ENCODE measurements around the gene CYB5R4. TPM values are rescaled to one million over a fixed set of nuclear protein-coding genes. Genes with fewer than 3 reads are reported as not detected.

Gene CYB5R4
- polyA plus RNA-seq, 1 of the 3 experiments (the other 2 are of a cell fraction) = 3.3 TPM

DNA sequence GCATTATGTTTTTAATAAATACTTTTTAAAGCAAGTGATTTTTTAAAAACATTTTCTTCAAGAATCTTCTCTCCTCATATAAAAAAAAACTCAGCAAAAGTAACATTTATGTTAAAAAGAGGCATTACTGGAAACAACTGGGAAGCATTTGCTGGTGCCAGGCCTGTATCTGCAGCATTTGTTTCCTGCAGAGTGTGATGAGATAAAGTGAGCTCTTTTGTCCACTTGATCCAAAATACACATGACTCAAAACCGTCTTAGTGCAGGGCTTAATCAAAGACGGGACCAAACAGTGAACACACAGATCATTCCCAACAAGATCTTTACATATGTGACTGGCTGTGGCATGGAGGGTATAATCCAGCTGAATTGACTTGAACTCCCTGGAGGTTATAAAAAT, 34.7 kb upstream of the CYB5R4 start:
- WGBS (ENCODE audit: low lambda C conversion rate) = 0% methylated on average over 2 of the region's 2 CpGs
- Histone ChIP-seq H2AFZ (ENCODE audit: low read depth) (no peak overlapping the region; the same call in 1 of the 2 replicates), H3K36me3 (replicated peaks in 1 of 2; ENCODE audit: control insufficient read depth in 1 of 2, insufficient read depth in 2 of 2, low read length in 1 of 2) (no peaks in the 10 kb centered on the region), H3K9me3 (no peaks in the 10 kb centered on the region), H3K79me2 (ENCODE audit: insufficient read depth) (no peaks in the 10 kb centered on the region), H3K4me3 (ENCODE audit: low read depth in 2 of 2, low read length in 1 of 2) (no peak overlapping the region), H3K27ac (ENCODE audit: low read depth in 2 of 2, low read length in 1 of 2) (no peak overlapping the region), H3K27me3 (ENCODE audit: insufficient read depth) (no peaks in the 10 kb centered on the region), H4K20me1 (ENCODE audit: insufficient read depth) (no peaks in the 10 kb centered on the region), H3K9ac (no peak overlapping the region), H3K4me2 (no peak overlapping the region), H3K4me1 (ENCODE audit: control insufficient read depth in 1 of 2, insufficient read depth in 2 of 2, low read depth in 1 of 2, low read length in 1 of 2) (no peaks in the 10 kb centered on the region; a peak in 2 of 4 replicates), H3K9me2 (no peaks in the 10 kb centered on the region), H3F3A (replicated peaks; ENCODE audit: insufficient read depth) (no peaks in the 10 kb centered on the region)
- CTCF ChIA-PET = interaction anchor here (1.0 kb wide), 1 partner anchor 219 kb away, joined by 3 read pairs; no protein-coding TSS in a partner anchor
- DNase-seq = no peak
- no peak for TF ChIP-seq RFX5 (IDR thresholded peaks at IDR 0.05; ENCODE audit: low read length)
- no peak for TF ChIP-seq TCF12 (IDR thresholded peaks at IDR 0.05)
- TF ChIP-seq POLR2AphosphoS5 (IDR thresholded peaks at IDR 0.05; ENCODE audit: low read depth, low read length) = no peak
- POLR2A ChIA-PET = no interaction called here

GRCh38 chr6:83827050-83827449, 32.4 kb upstream of the CYB5R4 start:
- Histone ChIP-seq H4K20me1 (ENCODE audit: insufficient read depth) (no peaks in the 10 kb centered on the region), H3K4me3 (ENCODE audit: low read depth in 2 of 2, low read length in 1 of 2) (no peak overlapping the region), H3K4me2 (no peak overlapping the region), H3K36me3 (replicated peaks in 1 of 2; ENCODE audit: control insufficient read depth in 1 of 2, insufficient read depth in 2 of 2, low read length in 1 of 2) (no peaks in the 10 kb centered on the region), H2AFZ (ENCODE audit: low read depth) (no peak overlapping the region), H3K9me3 (no peaks in the 10 kb centered on the region), H3K27ac (ENCODE audit: low read depth in 2 of 2, low read length in 1 of 2) (no peak overlapping the region), H3F3A (replicated peaks; ENCODE audit: insufficient read depth) (no peaks in the 10 kb centered on the region), H3K4me1 (ENCODE audit: control insufficient read depth in 1 of 2, insufficient read depth in 2 of 2, low read depth in 1 of 2, low read length in 1 of 2) (no peaks in the 10 kb centered on the region; a peak in 2 of 4 replicates), H3K9me2 (no peaks in the 10 kb centered on the region), H3K79me2 (ENCODE audit: insufficient read depth) (no peaks in the 10 kb centered on the region), H3K27me3 (ENCODE audit: insufficient read depth) (no peaks in the 10 kb centered on the region), H3K9ac (no peak overlapping the region)
- POLR2A ChIA-PET = no interaction called here
- no peak for DNase-seq
- CTCF ChIA-PET = no interaction called here
- 42% methylated on average over 2 of the region's 2 CpGs for WGBS (ENCODE audit: low lambda C conversion rate)
- TF ChIP-seq, protein P1, sequence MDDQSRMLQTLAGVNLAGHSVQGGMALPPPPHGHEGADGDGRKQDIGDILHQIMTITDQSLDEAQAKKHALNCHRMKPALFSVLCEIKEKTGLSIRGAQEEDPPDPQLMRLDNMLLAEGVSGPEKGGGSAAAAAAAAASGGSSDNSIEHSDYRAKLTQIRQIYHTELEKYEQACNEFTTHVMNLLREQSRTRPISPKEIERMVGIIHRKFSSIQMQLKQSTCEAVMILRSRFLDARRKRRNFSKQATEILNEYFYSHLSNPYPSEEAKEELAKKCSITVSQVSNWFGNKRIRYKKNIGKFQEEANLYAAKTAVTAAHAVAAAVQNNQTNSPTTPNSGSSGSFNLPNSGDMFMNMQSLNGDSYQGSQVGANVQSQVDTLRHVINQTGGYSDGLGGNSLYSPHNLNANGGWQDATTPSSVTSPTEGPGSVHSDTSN (IDR thresholded peaks at IDR 0.05) = no peak
- TF ChIP-seq REST (IDR thresholded peaks at IDR 0.05; ENCODE audit: low read depth, low read length) (no peak), TEAD4 (IDR thresholded peaks at IDR 0.05; ENCODE audit: borderline replicate concordance, insufficient read depth) (no peak), RXRA (IDR thresholded peaks at IDR 0.05; ENCODE audit: borderline replicate concordance, low read depth) (no peak), NRF1 (IDR thresholded peaks at IDR 0.05; ENCODE audit: low read depth, low read length) (no peak), NFIC (IDR thresholded peaks at IDR 0.05; ENCODE audit: borderline replicate concordance) (no peak), GATA2 (CRISPR knock-in tag; IDR thresholded peaks at IDR 0.05) (no peak), IRF3 (IDR thresholded peaks at IDR 0.05; ENCODE audit: low read depth, low read length) (no peak), RFX5 (IDR thresholded peaks at IDR 0.05; ENCODE audit: low read length) (no peak), RCOR1 (IDR thresholded peaks at IDR 0.05; ENCODE audit: low read length) (no peak)
- TF ChIP-seq, protein P2, sequence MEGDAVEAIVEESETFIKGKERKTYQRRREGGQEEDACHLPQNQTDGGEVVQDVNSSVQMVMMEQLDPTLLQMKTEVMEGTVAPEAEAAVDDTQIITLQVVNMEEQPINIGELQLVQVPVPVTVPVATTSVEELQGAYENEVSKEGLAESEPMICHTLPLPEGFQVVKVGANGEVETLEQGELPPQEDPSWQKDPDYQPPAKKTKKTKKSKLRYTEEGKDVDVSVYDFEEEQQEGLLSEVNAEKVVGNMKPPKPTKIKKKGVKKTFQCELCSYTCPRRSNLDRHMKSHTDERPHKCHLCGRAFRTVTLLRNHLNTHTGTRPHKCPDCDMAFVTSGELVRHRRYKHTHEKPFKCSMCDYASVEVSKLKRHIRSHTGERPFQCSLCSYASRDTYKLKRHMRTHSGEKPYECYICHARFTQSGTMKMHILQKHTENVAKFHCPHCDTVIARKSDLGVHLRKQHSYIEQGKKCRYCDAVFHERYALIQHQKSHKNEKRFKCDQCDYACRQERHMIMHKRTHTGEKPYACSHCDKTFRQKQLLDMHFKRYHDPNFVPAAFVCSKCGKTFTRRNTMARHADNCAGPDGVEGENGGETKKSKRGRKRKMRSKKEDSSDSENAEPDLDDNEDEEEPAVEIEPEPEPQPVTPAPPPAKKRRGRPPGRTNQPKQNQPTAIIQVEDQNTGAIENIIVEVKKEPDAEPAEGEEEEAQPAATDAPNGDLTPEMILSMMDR (IDR thresholded peaks at IDR 0.05) = no peak
